K562 (cell line): ENCODE measurements around the gene ATXN3. TPM values are rescaled to one million over a fixed set of nuclear protein-coding genes. Genes with fewer than 3 reads are reported as not detected.
A peak's percentile ranks its signal among the peaks of the same experiment; 100 is the strongest.

Source experiments
- ATAC-seq: fragments of 200-7000 bp; cut with Tn5 transposase; 3 replicates; pipeline ENCODE4 v1.9.1; 2020; ENCODE audit warnings: moderate library complexity
- BruUV-seq: library from RNA; stranded (reverse); fragments of 400-500 nt; replicated peaks from 2 replicates; lab custom pipeline; 2021; lab: Mats Ljungman, UMichigan
- CTCF ChIA-PET: fragments of 300-600 bp; formaldehyde crosslinking; extraction: SDS; loops from one replicate; lab custom pipeline; 2021; ENCODE audit warnings: low intra/inter-chr PET ratio; lab: Yijun Ruan, JAX
- POLR2A ChIA-PET: fragments of 300-600, 350-650 bp; sonication (Branson Sonifier 250); formaldehyde crosslinking; extraction: SDS; loops from one replicate; lab custom pipeline; 2021; ENCODE audit warnings: antibody characterized with exemption, inconsistent platforms; lab: Yijun Ruan, JAX
- DNase-seq, 4 experiments: peaks; one replicate each; pipeline versions ENCODE4 v3.0.0 to v3.0.0-alpha.2; 2011 to 2018; ENCODE audit warnings: low spot score in 3 of 4, mixed read lengths in 3 of 4; ENCODE audit errors: extremely low read depth in 1 of 4
- FAIRE-seq: peaks from 2 replicates; lab custom pipeline; 2011; peaks lifted over from hg19 to GRCh38; lab: Jason Lieb, UNC
- H2AFZ ChIP-seq: 2 replicates; pipeline ENCODE4 v1.6.0; 2011; ENCODE audit warnings: low read depth, low read length, control low read depth, inconsistent platforms
- H3K27ac ChIP-seq: fragments of 200-600 bp; 3 replicates; pipeline ENCODE4 v1.8.0; 2011; ENCODE audit warnings: low read depth, mild to moderate bottlenecking, control low read depth, inconsistent platforms, low read length, moderate library complexity, mixed read lengths; ENCODE audit errors: extremely low read depth
- H3K27me3 ChIP-seq, 2 experiments: fragments of 300-600 bp in 1 of 2; 2 replicates in 1 of 2; 3 replicates in 1 of 2; pipeline versions ENCODE4 v1.6.0 to v1.8.0; 2011; ENCODE audit warnings: inconsistent platforms in 2 of 2, low read length in 2 of 2, mild to moderate bottlenecking in 1 of 2, mixed read lengths in 1 of 2, moderate library complexity in 1 of 2; ENCODE audit not compliant: control insufficient read depth in 2 of 2, insufficient read depth in 2 of 2
- H3K36me3 ChIP-seq: fragments of 300-600 bp; 3 replicates; pipeline ENCODE4 v1.8.0; 2011; ENCODE audit warnings: mild to moderate bottlenecking, low read length, inconsistent platforms; ENCODE audit not compliant: control insufficient read depth, insufficient read depth
- H3K4me1 ChIP-seq, 2 experiments: fragments of 200-600 bp in 1 of 2; replicated peaks in 1 of 2; 2 replicates in 1 of 2; 3 replicates in 1 of 2; pipeline versions ENCODE4 v1.5.1 to v1.8.0; 2011; ENCODE audit warnings: inconsistent platforms in 2 of 2, low read length in 2 of 2, mild to moderate bottlenecking in 1 of 2, mixed read lengths in 1 of 2, moderate library complexity in 1 of 2; ENCODE audit not compliant: control insufficient read depth in 2 of 2, insufficient read depth in 2 of 2
- H3K4me2 ChIP-seq: 2 replicates; pipeline ENCODE4 v1.6.1; 2011; ENCODE audit warnings: low read length, control low read depth, inconsistent platforms, mixed read lengths; ENCODE audit not compliant: insufficient read depth
- H3K4me3 ChIP-seq: fragments of 200-600 bp; sonication (generic), shearing (Covaris generic); 2 replicates; pipeline ENCODE4 v1.5.1; 2016; ENCODE audit warnings: control low read depth, inconsistent platforms
- H3K79me2 ChIP-seq: fragments of 200-600 bp; 3 replicates; pipeline ENCODE4 v1.8.0; 2011; ENCODE audit warnings: low read length, inconsistent platforms; ENCODE audit not compliant: control insufficient read depth, insufficient read depth
- H3K9ac ChIP-seq, 2 experiments: 2 replicates each; pipeline versions ENCODE4 v1.6.0 to v1.6.1; 2011; ENCODE audit warnings: low read depth in 2 of 2, low read length in 2 of 2, control low read depth in 1 of 2, inconsistent platforms in 1 of 2, mild to moderate bottlenecking in 1 of 2, mixed read lengths in 1 of 2; ENCODE audit not compliant: insufficient read depth in 1 of 2
- H3K9me1 ChIP-seq: one replicate; pipeline ENCODE4 v1.6.0; 2011; ENCODE audit warnings: inconsistent platforms, mild to moderate bottlenecking, low read length, moderate library complexity; ENCODE audit not compliant: control insufficient read depth, insufficient read depth
- H3K9me3 ChIP-seq: replicated peaks from 2 replicates; pipeline ENCODE4 v1.5.1; 2011; ENCODE audit warnings: low read depth, low read length, inconsistent platforms; ENCODE audit not compliant: control insufficient read depth, insufficient read depth
- H4K20me1 ChIP-seq: replicated peaks from 2 replicates; pipeline ENCODE4 v1.6.1; 2011; ENCODE audit warnings: low read length, inconsistent platforms, mixed read lengths; ENCODE audit not compliant: control insufficient read depth, insufficient read depth
- ATF1 ChIP-seq, 2 experiments: fragments of 450-650 bp in 1 of 2; IDR thresholded peaks; 2 replicates each; pipeline ENCODE4 v1.6.1; 2016; ENCODE audit warnings: missing compliant biosample characterization in 1 of 2, missing genetic modification characterization in 1 of 2
- ETV5 ChIP-seq: sonication (generic); formaldehyde crosslinking; IDR thresholded peaks from 2 replicates; pipeline ENCODE4 v1.4.0; 2020; ENCODE audit warnings: low read depth, mild to moderate bottlenecking, missing genetic modification reagents
- FOS ChIP-seq: IDR thresholded peaks from 3 replicates; pipeline ENCODE4 v1.6.1; 2011; ENCODE audit not compliant: insufficient read length; ENCODE audit errors: extremely low read depth
- HDAC2 ChIP-seq: fragments of 450-650 bp; IDR thresholded peaks from 2 replicates; pipeline ENCODE4 v1.6.1; 2016; ENCODE audit warnings: mild to moderate bottlenecking
- MBD2 ChIP-seq: sonication (generic); IDR thresholded peaks from 2 replicates; pipeline ENCODE4 v1.6.1; 2016; ENCODE audit warnings: low read depth, borderline replicate concordance
- MEF2D ChIP-seq: conservative IDR thresholded peaks from 2 replicates; pipeline ENCODE4 v1.6.1; 2016; ENCODE audit warnings: low read depth, missing genetic modification characterization, missing compliant biosample characterization
- MNT ChIP-seq, 2 experiments: fragments of 450-650 bp; conservative IDR thresholded peaks; 2 replicates each; pipeline ENCODE4 v1.6.1; 2017; ENCODE audit warnings: mild to moderate bottlenecking in 2 of 2, moderate library complexity in 2 of 2
- MTA1 ChIP-seq: fragments of 450-650 bp; IDR thresholded peaks from 2 replicates; pipeline ENCODE4 v1.6.1; 2017; ENCODE audit warnings: borderline replicate concordance
- SIN3A ChIP-seq, 2 experiments: fragments of 150-350 bp in 1 of 2; IDR thresholded peaks; 2 replicates each; pipeline ENCODE4 v1.6.1; 2011 to 2016; ENCODE audit warnings: borderline replicate concordance in 2 of 2, low read depth in 2 of 2, low read length in 2 of 2, mild to moderate bottlenecking in 2 of 2, moderate library complexity in 2 of 2; ENCODE audit not compliant: control insufficient read depth in 1 of 2
- SPI1 ChIP-seq: IDR thresholded peaks from 2 replicates; pipeline ENCODE4 v1.6.1; 2011; ENCODE audit warnings: low read depth, low read length, control low read depth, borderline replicate concordance
- ZNF395 ChIP-seq: fragments of 200-800 bp; sonication (Bioruptor generic); IDR thresholded peaks from 2 replicates; pipeline ENCODE4 v1.6.1; 2017; ENCODE audit warnings: missing genetic modification characterization, missing compliant biosample characterization
- ZNF589 ChIP-seq: fragments of 200-800 bp; sonication (Bioruptor generic); IDR thresholded peaks from 2 replicates; pipeline ENCODE4 v1.6.1; 2016; ENCODE audit warnings: low read depth, missing genetic modification characterization, missing compliant biosample characterization
- ZNF766 ChIP-seq: fragments of 200-800 bp; sonication (Bioruptor generic); conservative IDR thresholded peaks from 2 replicates; pipeline ENCODE4 v1.6.1; 2016; ENCODE audit warnings: missing genetic modification characterization, missing compliant biosample characterization
- WGBS: fragments of 100-300 bp; shearing (Covaris generic); methylation state at CpG from one replicate; pipeline ENCODE4 v1.1.6; 2016; ENCODE audit warnings: low coverage, mixed read lengths; ENCODE audit not compliant: insufficient coverage; ENCODE audit errors: missing lambda C conversion rate; 5-methylcytosine and 5-hydroxymethylcytosine counted together
- in situ Hi-C: fragments of 300-500 bp; cut with MboI; formaldehyde crosslinking; loops from 4 replicates; pipeline ENCODE4 v1.15.0; 2018; ENCODE audit warnings: inconsistent platforms, mixed read lengths
- intact Hi-C: fragments of 100-400 bp; cut with micrococcal nuclease; formaldehyde crosslinking; loops from 2 replicates; pipeline ENCODE4 v1.14.2; 2022
- polyA plus RNA-seq, 8 experiments: library from polyadenylated mRNA; depleted of rRNA in 4 of 8; stranded (reverse) in 5 of 8; unstranded in 3 of 8; fragments of >200 nt; fragmentation: Nextera tagmentation in 2 of 8; fragmentation: Illumina TruSeq in 1 of 8; extraction: Ambion mirVana in 2 of 8; extraction: Trizol in 1 of 8; gene quantifications; 2 replicates each; pipeline versions ENCODE4 v1.2.1 to v1.2.3, GENCODE V29; 2011 to 2014; ENCODE audit warnings: inconsistent platforms in 1 of 8, missing spikeins in 1 of 8
- total RNA-seq, 7 experiments: library from RNA; depleted of rRNA in 6 of 7; stranded (reverse); fragments of >200 nt in 6 of 7; fragmentation: Illumina TruSeq in 2 of 7; extraction: Trizol in 2 of 7; gene quantifications; 2 replicates each; pipeline versions ENCODE4 v1.2.1 to v1.2.3, GENCODE V29; 2011 to 2021; ENCODE audit warnings: low replicate concordance in 1 of 7
- TF ChIP-seq, protein P1 (sequence below): fragments of 450-650 bp; IDR thresholded peaks from 2 replicates; pipeline ENCODE4 v1.6.1; 2016; ENCODE audit warnings: mild to moderate bottlenecking

The ATXN3 gene
- total and polyA plus RNA-seq, 9 of the 15 experiments (the other 6 are each of a cell fraction or from before 2014, with no cell fraction given) = 11.3 to 25.0 (median 14.6) TPM

DNA sequence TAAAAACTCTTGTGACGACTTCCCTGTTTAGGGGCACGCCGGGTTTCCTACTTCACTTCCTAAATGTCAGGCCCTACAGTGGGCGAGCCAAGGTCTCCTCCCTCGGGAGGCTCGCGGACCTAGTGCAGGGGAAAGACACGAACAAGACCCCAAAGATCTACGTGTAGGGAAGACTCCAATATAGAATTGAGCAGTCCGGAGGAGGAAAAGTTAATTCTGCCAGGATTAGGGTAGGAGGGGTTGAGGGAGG is 564 bp downstream of the ATXN3 start:
- BruUV-seq = no TSS peak
- DNase-seq = peak in 1 of 4 experiments; percentile 33
- peak overlapping the region; percentile 87 for H2AFZ ChIP-seq
- peak; percentile 79 for FAIRE-seq
- no peaks in the 10 kb centered on the region for H3K27me3 ChIP-seq
- no peaks in the 10 kb centered on the region for H4K20me1 ChIP-seq
- peak overlapping the region; percentile 80 for H3K27ac ChIP-seq
- 0% methylated on average over 10 of the region's 10 CpGs for WGBS
- H3K9me1 ChIP-seq = no peaks in the 10 kb centered on the region
- no peaks in the 10 kb centered on the region for H3K36me3 ChIP-seq
- ATAC-seq = peak; percentile 9; the same call in 2 of the 3 replicates
- H3K9ac ChIP-seq = peak overlapping the region; percentile 74 to 92; a peak in 3 of 4 replicates
- H3K4me1 ChIP-seq = peaks cover 5 to 7% of the 10 kb centered on the region in 2 experiments; a peak in 4 of 5 replicates
- peak overlapping the region; percentile 89 for H3K4me2 ChIP-seq
- H3K4me3 ChIP-seq = peak overlapping the region; percentile 87
- POLR2A ChIA-PET = interaction anchor here (0.9 to 5.2 kb wide), 5 partner anchors 8 to 66 kb away, joined by 3 to 47 read pairs (median 9); partner anchors contain the start of genes CPSF2, NDUFB1 and TRIP11
- in situ Hi-C loops (no loop called here), intact Hi-C loops (loop anchor here (1.0 kb wide), 1 partner anchor 67 kb away; no protein-coding TSS in a partner anchor)
- peaks cover 34% of the 10 kb centered on the region for H3K79me2 ChIP-seq
- TF ChIP-seq MNT (conservative IDR thresholded peaks at IDR 0.05) (0 out of 4 replicates have a peak, but pooled peaks of 1 of the 2 experiments have one; percentile 8), ZNF766 (CRISPR knock-in tag) (0 out of 2 replicates have a peak, but pooled peaks have one; percentile 8), HDAC2 (0 out of 2 replicates have a peak, but pooled peaks have one; percentile 49), SPI1 (peak; percentile 34; the same call in 1 of the 2 replicates), FOS (no peak), ZNF395 (CRISPR knock-in tag) (no peak), ETV5 (CRISPR knock-in tag) (no peak), MTA1 (no peak), MEF2D (tag) (no peak), ATF1 (CRISPR knock-in tag; IDR thresholded peaks at IDR 0.05) (no peak), ATF1 (tag; IDR thresholded peaks at IDR 0.05) (0 out of 2 replicates have a peak, but pooled peaks have one; percentile 3), ZNF589 (CRISPR knock-in tag) (no peak), SIN3A (IDR thresholded peaks at IDR 0.05; ENCODE audit: borderline replicate concordance in 2 of 2, control insufficient read depth in 1 of 2, low read depth in 2 of 2, low read length in 2 of 2) (0 out of 4 replicates have a peak, but pooled peaks of 1 of the 2 experiments have one; percentile 27), MBD2 (no peak)
- TF ChIP-seq, protein P1, sequence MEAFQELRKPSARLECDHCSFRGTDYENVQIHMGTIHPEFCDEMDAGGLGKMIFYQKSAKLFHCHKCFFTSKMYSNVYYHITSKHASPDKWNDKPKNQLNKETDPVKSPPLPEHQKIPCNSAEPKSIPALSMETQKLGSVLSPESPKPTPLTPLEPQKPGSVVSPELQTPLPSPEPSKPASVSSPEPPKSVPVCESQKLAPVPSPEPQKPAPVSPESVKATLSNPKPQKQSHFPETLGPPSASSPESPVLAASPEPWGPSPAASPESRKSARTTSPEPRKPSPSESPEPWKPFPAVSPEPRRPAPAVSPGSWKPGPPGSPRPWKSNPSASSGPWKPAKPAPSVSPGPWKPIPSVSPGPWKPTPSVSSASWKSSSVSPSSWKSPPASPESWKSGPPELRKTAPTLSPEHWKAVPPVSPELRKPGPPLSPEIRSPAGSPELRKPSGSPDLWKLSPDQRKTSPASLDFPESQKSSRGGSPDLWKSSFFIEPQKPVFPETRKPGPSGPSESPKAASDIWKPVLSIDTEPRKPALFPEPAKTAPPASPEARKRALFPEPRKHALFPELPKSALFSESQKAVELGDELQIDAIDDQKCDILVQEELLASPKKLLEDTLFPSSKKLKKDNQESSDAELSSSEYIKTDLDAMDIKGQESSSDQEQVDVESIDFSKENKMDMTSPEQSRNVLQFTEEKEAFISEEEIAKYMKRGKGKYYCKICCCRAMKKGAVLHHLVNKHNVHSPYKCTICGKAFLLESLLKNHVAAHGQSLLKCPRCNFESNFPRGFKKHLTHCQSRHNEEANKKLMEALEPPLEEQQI = no peak
- CTCF ChIA-PET = no interaction called here
- no peaks in the 10 kb centered on the region for H3K9me3 ChIP-seq
